ENCODE data around the gene IGSF11.

The IGSF11 gene

DNA sequence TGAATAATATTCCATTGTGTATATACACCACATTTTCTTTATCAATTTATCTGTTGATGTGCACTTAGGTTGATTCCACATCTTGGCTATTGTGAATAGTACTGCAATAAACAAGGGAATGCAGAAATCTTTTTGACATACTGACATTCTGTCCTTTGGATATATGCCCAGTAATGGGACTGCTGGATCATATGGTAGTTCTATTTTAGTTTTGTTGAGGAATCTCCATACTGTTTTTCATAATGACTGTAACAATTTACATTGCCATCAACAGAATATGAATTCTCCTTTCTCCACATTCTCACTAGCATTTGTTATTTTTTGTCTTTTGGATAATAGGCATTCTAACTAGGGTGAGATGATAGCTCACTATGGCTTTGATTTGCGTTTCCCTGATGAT lies 174.7 kb downstream of the IGSF11 start:
- DNase-seq, result no peak

DNA sequence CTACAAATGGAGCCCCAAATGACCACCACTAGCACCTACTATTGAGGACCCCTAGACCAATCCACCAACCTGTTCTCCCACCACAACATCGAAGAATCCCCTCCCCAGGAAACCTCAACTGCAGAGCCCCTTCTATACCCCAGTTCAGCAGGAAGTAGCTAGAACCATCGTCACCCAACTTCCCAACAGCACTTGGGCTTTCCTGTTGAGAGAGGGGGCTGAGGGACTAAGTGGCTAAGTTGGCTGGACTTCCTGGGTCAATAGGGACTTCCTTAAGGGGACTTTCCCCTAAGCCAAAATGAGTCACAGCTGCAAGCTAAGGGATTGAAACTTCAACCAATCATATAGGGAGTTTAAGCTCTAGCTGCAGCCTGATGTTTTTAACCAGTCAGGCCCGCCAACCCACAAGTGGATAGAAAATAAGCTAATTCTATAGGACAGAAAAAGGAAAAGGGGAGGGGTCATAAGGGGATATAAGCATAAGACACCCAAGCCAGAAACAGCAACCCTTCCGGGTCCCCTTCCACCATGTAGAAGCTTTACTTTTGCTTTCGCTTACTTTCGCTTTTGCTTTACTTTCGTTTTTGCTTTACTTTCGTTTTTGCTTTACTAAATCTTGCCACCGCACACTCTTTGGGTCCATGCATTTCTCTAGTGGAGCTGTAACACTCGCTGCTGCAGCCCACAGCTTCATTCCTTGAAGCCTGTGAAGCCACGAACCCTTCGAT lies 183.0 kb downstream of the IGSF11 start:
- peak; percentile 6 for DNase-seq

DNA sequence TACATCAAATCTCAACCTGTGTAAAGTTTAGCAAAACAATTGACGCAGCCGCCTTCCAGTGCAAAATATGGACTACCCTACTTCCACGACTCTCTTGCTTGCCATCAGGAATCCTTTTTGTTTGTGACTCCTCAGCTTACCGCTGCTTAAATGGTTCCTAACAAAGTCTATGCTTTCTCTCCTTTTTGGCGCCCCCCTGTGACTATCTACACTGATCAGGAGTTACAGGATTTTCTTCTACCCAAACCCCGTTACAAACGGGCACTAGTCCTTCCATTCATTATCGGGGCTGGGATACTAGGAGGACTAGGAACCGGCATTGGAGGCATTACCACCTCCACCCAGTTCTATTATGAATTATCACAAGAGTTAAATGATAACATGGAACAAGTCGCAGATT lies 184.0 kb downstream of the IGSF11 start:
- no peak for DNase-seq
